ENCODE data around the gene TNFRSF19. TPM values are rescaled to one million over a fixed set of nuclear protein-coding genes. Genes with fewer than 3 reads are reported as not detected.

The TNFRSF19 gene
- total and polyA plus RNA-seq, 2 of the 13 experiments (the other 11 are each of a cell fraction or from before 2014, with no cell fraction given), result 75.3 to 77.7 TPM

GRCh38 chr13:23654111-23655110 is 84.2 kb downstream of the TNFRSF19 start (continued):
- TF ChIP-seq MZF1 (CRISPR knock-in tag; IDR thresholded peaks at IDR 0.05; ENCODE audit: borderline replicate concordance) (peak; percentile 67; the same call in 1 of the 2 replicates), KDM3A (CRISPR knock-in tag; IDR thresholded peaks at IDR 0.05; ENCODE audit: low read depth) (no peak), BRF2 (CRISPR knock-in tag; IDR thresholded peaks at IDR 0.05) (no peak), HOXD1 (CRISPR knock-in tag; IDR thresholded peaks at IDR 0.05) (no peak), MYC (CRISPR knock-in tag; IDR thresholded peaks at IDR 0.05; ENCODE audit: borderline replicate concordance) (peak; percentile 17; the same call in 1 of the 2 replicates), ELF3 (CRISPR knock-in tag; IDR thresholded peaks at IDR 0.05) (peak; percentile 30; the same call in 1 of the 2 replicates), WIZ (CRISPR knock-in tag; IDR thresholded peaks at IDR 0.05) (no peak), JDP2 (CRISPR knock-in tag; IDR thresholded peaks at IDR 0.05; ENCODE audit: borderline replicate concordance) (no peak), PAX8 (CRISPR knock-in tag; IDR thresholded peaks at IDR 0.05; ENCODE audit: borderline replicate concordance) (no peak), ZNF761 (CRISPR knock-in tag; conservative IDR thresholded peaks at IDR 0.05) (no peak), ARNTL (CRISPR knock-in tag; IDR thresholded peaks at IDR 0.05) (0 out of 2 replicates have a peak, but pooled peaks have one; percentile 28), ZNF256 (CRISPR knock-in tag; conservative IDR thresholded peaks at IDR 0.05) (no peak), ZNF275 (CRISPR knock-in tag; IDR thresholded peaks at IDR 0.05; ENCODE audit: borderline replicate concordance) (no peak), THAP7 (CRISPR knock-in tag; IDR thresholded peaks at IDR 0.05) (no peak), ZNF121 (CRISPR knock-in tag; IDR thresholded peaks at IDR 0.05) (peak; percentile 26), FLYWCH1 (CRISPR knock-in tag; IDR thresholded peaks at IDR 0.05) (no peak), ZZZ3 (CRISPR knock-in tag; IDR thresholded peaks at IDR 0.05; ENCODE audit: borderline replicate concordance) (no peak; the same call in 1 of the 2 replicates), KAT7 (CRISPR knock-in tag; IDR thresholded peaks at IDR 0.05; ENCODE audit: borderline replicate concordance) (no peak), ZNF589 (CRISPR knock-in tag; conservative IDR thresholded peaks at IDR 0.05) (no peak), ZNF574 (CRISPR knock-in tag; IDR thresholded peaks at IDR 0.05) (peak; percentile 26; the same call in 1 of the 2 replicates), ZNF160 (CRISPR knock-in tag; IDR thresholded peaks at IDR 0.05) (no peak)
- TF ChIP-seq, protein P1, sequence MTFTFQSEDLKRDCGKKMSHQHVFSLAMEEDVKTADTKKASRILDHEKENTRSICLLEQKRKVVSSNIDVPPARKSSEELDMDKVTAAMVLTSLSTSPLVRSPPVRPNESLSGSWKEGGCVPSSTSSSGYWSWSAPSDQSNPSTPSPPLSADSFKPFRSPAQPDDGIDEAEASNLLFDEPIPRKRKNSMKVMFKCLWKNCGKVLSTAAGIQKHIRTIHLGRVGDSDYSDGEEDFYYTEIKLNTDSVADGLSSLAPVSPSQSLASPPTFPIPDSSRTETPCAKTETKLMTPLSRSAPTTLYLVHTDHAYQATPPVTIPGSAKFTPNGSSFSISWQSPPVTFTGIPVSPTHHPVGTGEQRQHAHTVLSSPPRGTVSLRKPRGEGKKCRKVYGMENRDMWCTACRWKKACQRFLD (CRISPR knock-in tag; IDR thresholded peaks at IDR 0.05; ENCODE audit: borderline replicate concordance), result no peak
